OCI-LY7 (cell line): Measurements from ENCODE around the gene SF3B1. TPM values are rescaled to one million over a fixed set of nuclear protein-coding genes. Genes with fewer than 3 reads are reported as not detected.

ENCODE experiments used
- BruUV-seq: library from RNA; stranded (reverse); fragments of 400-500 nt; replicated peaks from 2 replicates; lab custom pipeline; 2021; lab: Mats Ljungman, UMichigan
- CTCF ChIA-PET: fragments of 300-600 bp; sonication (Branson Sonifier 250); formaldehyde crosslinking; loops from one replicate; lab custom pipeline; 2022; ENCODE audit warnings: antibody characterized with exemption; ENCODE audit not compliant: unreplicated experiment; lab: Charles Lee
- POLR2A ChIA-PET: fragments of 300-600 bp; sonication (Branson Sonifier 250); formaldehyde crosslinking; loops from one replicate; lab custom pipeline; 2022; ENCODE audit warnings: antibody characterized with exemption; lab: Charles Lee
- DNase-seq: peaks from one replicate; pipeline ENCODE4 v3.0.0-alpha.2; 2015; ENCODE audit warnings: low spot score
- H2AFZ ChIP-seq: fragments of 200-600 bp; sonication (generic), shearing (Covaris generic); 2 replicates; pipeline ENCODE4 v1.6.1; 2014; ENCODE audit warnings: mild to moderate bottlenecking, antibody characterized with exemption, low read length, moderate library complexity
- H3K27ac ChIP-seq: fragments of 200-600 bp; sonication (generic); 2 replicates; pipeline ENCODE4 v1.5.1; 2014; ENCODE audit warnings: mixed run types, low read depth, mild to moderate bottlenecking, moderate library complexity, low read length, inconsistent platforms; ENCODE audit not compliant: poor library complexity, severe bottlenecking
- H3K36me3 ChIP-seq: fragments of 200-600 bp; sonication (generic); 2 replicates; pipeline ENCODE4 v1.6.1; 2014; ENCODE audit warnings: mild to moderate bottlenecking, antibody characterized with exemption, low read length, moderate library complexity, mixed read lengths; ENCODE audit not compliant: insufficient read depth
- H3K4me1 ChIP-seq: fragments of 200-600 bp; sonication (generic); 2 replicates; pipeline ENCODE4 v1.5.1; 2014; ENCODE audit warnings: mild to moderate bottlenecking, low read length; ENCODE audit not compliant: insufficient read depth, poor library complexity, severe bottlenecking
- H3K4me2 ChIP-seq: fragments of 200-600 bp; sonication (generic); 2 replicates; pipeline ENCODE4 v1.6.1; 2014; ENCODE audit warnings: mild to moderate bottlenecking, low read length
- H3K4me3 ChIP-seq: fragments of 200-600 bp; sonication (generic); 2 replicates; pipeline ENCODE4 v1.5.1; 2014; ENCODE audit warnings: mild to moderate bottlenecking, low read depth, low read length; ENCODE audit not compliant: poor library complexity, severe bottlenecking
- H3K79me2 ChIP-seq: fragments of 200-600 bp; sonication (generic); 2 replicates; pipeline ENCODE4 v1.6.1; 2016; ENCODE audit warnings: low read depth, mild to moderate bottlenecking, low read length, moderate library complexity, mixed read lengths; ENCODE audit not compliant: insufficient read depth
- H3K9me2 ChIP-seq: fragments of 200-600 bp; sonication (generic); 2 replicates; pipeline ENCODE4 v1.6.1; 2016; ENCODE audit warnings: mild to moderate bottlenecking, low read length, mixed read lengths; ENCODE audit not compliant: insufficient read depth
- H3K9me3 ChIP-seq: fragments of 200-600 bp; sonication (generic); 2 replicates; pipeline ENCODE4 v1.6.1; 2014; ENCODE audit warnings: mild to moderate bottlenecking, mixed run types, low read length, mixed read lengths
- H4K20me1 ChIP-seq: fragments of 200-600 bp; sonication (generic); 2 replicates; pipeline ENCODE4 v1.6.1; 2014; ENCODE audit warnings: mild to moderate bottlenecking, antibody characterized with exemption, low read length, moderate library complexity, mixed read lengths; ENCODE audit not compliant: insufficient read depth
- EZH2phosphoT487 ChIP-seq: fragments of 200-600 bp; sonication (generic); IDR thresholded peaks from 2 replicates; pipeline ENCODE4 v1.6.1; 2018; ENCODE audit warnings: low read depth, borderline replicate concordance, mild to moderate bottlenecking, mixed run types, antibody characterized with exemption, low read length, moderate library complexity, mixed read lengths
- intact Hi-C: fragments of 100-400 bp; cut with micrococcal nuclease; formaldehyde crosslinking; loops from one replicate; pipeline ENCODE4 v1.10.0; 2022; ENCODE audit not compliant: unreplicated experiment
- total RNA-seq, 2 experiments: library from RNA; depleted of rRNA in 1 of 2; stranded (reverse); fragments of >200 nt in 1 of 2; shearing (Covaris generic) in 1 of 2; gene quantifications; 2 replicates each; pipeline ENCODE4 v1.2.3, GENCODE V29; 2014 to 2022
- TF ChIP-seq, protein P1 (sequence below): fragments of 200-600 bp; sonication (generic); conservative IDR thresholded peaks from 2 replicates; pipeline ENCODE4 v1.5.1; 2014; ENCODE audit warnings: mild to moderate bottlenecking, antibody characterized with exemption, low read length, moderate library complexity, mixed read lengths

The SF3B1 gene
- total RNA-seq, 2 experiments from 2014 or later, result 198 to 268 TPM

DNA sequence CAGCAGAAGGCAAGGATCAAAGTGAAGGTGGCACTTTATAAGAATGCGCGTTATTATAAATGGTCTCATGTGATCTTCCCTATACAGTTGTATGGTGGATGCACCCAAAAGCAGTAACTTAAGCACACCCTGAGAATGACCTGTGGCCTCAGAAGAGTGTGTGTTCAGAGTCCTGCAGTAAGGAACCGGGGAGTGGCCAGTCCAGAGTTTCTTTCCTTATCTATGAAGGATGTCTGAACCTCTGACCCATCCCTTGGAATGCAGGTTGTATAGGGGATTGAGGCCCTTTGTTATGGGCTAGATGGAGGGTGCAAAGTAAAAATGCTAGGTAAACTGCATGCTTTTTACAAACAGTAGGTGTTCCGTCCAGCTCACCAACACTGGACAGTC, 80.7 kb downstream of the SF3B1 start:
- DNase-seq, result no peak
- Histone ChIP-seq H3K4me3 (no peak overlapping the region), H3K4me1 (no peaks in the 10 kb centered on the region), H3K4me2 (no peak overlapping the region; the same call in 1 of the 2 replicates), H3K9me3 (no peaks in the 10 kb centered on the region), H3K27ac (no peak overlapping the region), H3K36me3 (no peaks in the 10 kb centered on the region), H4K20me1 (no peaks in the 10 kb centered on the region), H3K9me2 (no peaks in the 10 kb centered on the region), H3K79me2 (no peaks in the 10 kb centered on the region), H2AFZ (no peak overlapping the region)
- no TSS peak for BruUV-seq
- TF ChIP-seq, protein P1, sequence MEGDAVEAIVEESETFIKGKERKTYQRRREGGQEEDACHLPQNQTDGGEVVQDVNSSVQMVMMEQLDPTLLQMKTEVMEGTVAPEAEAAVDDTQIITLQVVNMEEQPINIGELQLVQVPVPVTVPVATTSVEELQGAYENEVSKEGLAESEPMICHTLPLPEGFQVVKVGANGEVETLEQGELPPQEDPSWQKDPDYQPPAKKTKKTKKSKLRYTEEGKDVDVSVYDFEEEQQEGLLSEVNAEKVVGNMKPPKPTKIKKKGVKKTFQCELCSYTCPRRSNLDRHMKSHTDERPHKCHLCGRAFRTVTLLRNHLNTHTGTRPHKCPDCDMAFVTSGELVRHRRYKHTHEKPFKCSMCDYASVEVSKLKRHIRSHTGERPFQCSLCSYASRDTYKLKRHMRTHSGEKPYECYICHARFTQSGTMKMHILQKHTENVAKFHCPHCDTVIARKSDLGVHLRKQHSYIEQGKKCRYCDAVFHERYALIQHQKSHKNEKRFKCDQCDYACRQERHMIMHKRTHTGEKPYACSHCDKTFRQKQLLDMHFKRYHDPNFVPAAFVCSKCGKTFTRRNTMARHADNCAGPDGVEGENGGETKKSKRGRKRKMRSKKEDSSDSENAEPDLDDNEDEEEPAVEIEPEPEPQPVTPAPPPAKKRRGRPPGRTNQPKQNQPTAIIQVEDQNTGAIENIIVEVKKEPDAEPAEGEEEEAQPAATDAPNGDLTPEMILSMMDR, result no peak
- no peak for TF ChIP-seq EZH2phosphoT487
- intact Hi-C loops, result no loop called here
- POLR2A ChIA-PET, result interaction anchor here (1.4 kb wide), 1 partner anchor 9 kb away, joined by 4 read pairs; no protein-coding TSS in a partner anchor
- CTCF ChIA-PET, result no interaction called here

DNA sequence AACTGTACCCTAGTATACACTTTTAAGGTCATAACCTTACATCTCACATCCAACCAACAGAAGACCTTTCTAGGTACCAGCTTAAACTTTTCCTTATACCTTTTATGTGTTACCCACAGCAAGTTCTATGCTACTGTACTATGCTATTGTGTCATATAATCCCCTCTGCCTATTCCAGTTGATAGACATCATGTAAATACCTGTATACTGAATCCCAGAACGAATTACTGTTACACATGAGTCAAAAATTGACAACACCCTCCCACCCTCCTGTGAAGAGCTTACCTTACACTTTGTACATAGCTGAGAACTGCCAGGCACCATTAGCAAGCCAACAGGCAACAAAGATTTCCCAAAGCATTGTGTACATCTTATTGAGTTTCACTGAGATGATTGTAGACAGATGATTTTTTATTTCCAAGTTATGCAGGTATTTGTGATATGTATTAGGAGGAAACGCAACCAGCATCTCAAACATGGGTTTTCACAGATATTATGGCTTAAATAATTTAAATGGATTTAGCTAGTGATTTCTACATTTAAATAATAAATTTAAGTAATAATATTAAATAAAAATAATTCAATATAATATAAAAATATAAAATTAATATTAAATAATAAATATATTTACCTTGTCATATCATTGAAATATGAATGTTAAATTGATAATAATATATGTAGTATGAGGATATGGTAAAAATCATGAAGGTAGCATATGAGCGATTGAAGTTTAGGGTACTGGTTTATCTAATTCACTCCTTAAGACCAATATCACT, 81.2 kb downstream of the SF3B1 start:
- no peak for DNase-seq
- Histone ChIP-seq H3K4me3 (no peak overlapping the region), H4K20me1 (no peaks in the 10 kb centered on the region)

More for the DNA sequence above, 81.2 kb downstream of the SF3B1 start:
- intact Hi-C loops, result no loop called here
- Histone ChIP-seq H3K9me3 (no peaks in the 10 kb centered on the region), H3K27ac (no peak overlapping the region), H3K9me2 (no peaks in the 10 kb centered on the region), H2AFZ (no peak overlapping the region), H3K4me2 (no peak overlapping the region; the same call in 1 of the 2 replicates), H3K79me2 (no peaks in the 10 kb centered on the region), H3K36me3 (no peaks in the 10 kb centered on the region), H3K4me1 (no peaks in the 10 kb centered on the region)
- no TSS peak for BruUV-seq
- TF ChIP-seq, protein P1, result no peak
- TF ChIP-seq EZH2phosphoT487, result no peak
- ChIA-PET CTCF (no interaction called here), POLR2A (interaction anchor here (0.7 to 1.4 kb wide), 5 partner anchors 8 to 331 kb away, joined by 3 to 6 read pairs (median 4); no protein-coding TSS in a partner anchor)
